Thoracic aorta endothelial cell (primary cell): ENCODE data around the gene IFT27. TPM values are rescaled to one million over a fixed set of nuclear protein-coding genes. Genes with fewer than 3 reads are reported as not detected.

Experiments
- total RNA-seq: library from RNA; depleted of rRNA; stranded (reverse); fragments of >200 nt; gene quantifications from 2 replicates; pipeline ENCODE4 v1.2.3, GENCODE V29; 2012

Gene IFT27
- total RNA-seq, result 14.4 and 18.1 TPM in 2 replicates

GRCh38 chr22:36775964-36776669 is at the start of gene IFT27:
Gene IFT27 (minus strand): TSS chr22:36776119. CDS start chr22:36775707, 412 bp downstream.

GRCh38 chr22:36816636-36817524 is 41.0 kb upstream of the IFT27 start, which contains the start of gene PVALB:
Gene PVALB (minus strand): TSS chr22:36817035. CDS start chr22:36817005, 30 bp downstream.

Other genes with a start within 250 kb of the IFT27 start
- 437 and 441 TPM in 2 replicates for gene EIF3D, start 247.0 kb downstream of the IFT27 start, total RNA-seq
- gene CACNG2, start 72.4 kb downstream of the IFT27 start, total RNA-seq, result not detected in 2 replicates
- not detected in 2 replicates for gene PVALB, start 40.9 kb upstream of the IFT27 start, total RNA-seq
- gene NCF4, start 84.9 kb upstream of the IFT27 start, total RNA-seq, result not detected in 2 replicates
- gene CSF2RB, start 137.5 kb upstream of the IFT27 start, total RNA-seq, result 13.4 and 15.7 TPM in 2 replicates
- gene TST, start 243.3 kb upstream of the IFT27 start, total RNA-seq, result 40.9 and 41.8 TPM in 2 replicates
- 108 and 115 TPM in 2 replicates for gene MPST, start 243.6 kb upstream of the IFT27 start, total RNA-seq